HUES48 (cell line): Measurements from ENCODE around the gene GUCA1C.
A peak's percentile ranks its signal among the peaks of the same experiment; 100 is the strongest.

Experiments used
- H3K27ac ChIP-seq: one replicate; pipeline ENCODE4 v1.7.0; 2013; ENCODE audit warnings: low read depth, low read length, inconsistent platforms
- H3K27me3 ChIP-seq: 2 replicates; pipeline ENCODE4 v1.6.1; 2013; ENCODE audit warnings: mild to moderate bottlenecking, low read length; ENCODE audit not compliant: control insufficient read depth, insufficient read depth
- H3K36me3 ChIP-seq: 2 replicates; pipeline ENCODE4 v1.6.1; 2013; ENCODE audit warnings: low read length; ENCODE audit not compliant: control insufficient read depth, insufficient read depth
- H3K4me1 ChIP-seq: 2 replicates; pipeline ENCODE4 v1.6.1; 2013; ENCODE audit warnings: mild to moderate bottlenecking, low read length; ENCODE audit not compliant: control insufficient read depth, insufficient read depth
- H3K4me3 ChIP-seq: 2 replicates; pipeline ENCODE4 v1.5.1; 2013; ENCODE audit warnings: mild to moderate bottlenecking, low read depth, low read length
- H3K9ac ChIP-seq: 2 replicates; pipeline ENCODE4 v1.6.1; 2013; ENCODE audit warnings: mild to moderate bottlenecking, low read depth, low read length, moderate library complexity
- H3K9me3 ChIP-seq: 2 replicates; pipeline ENCODE4 v1.6.1; 2013; ENCODE audit warnings: low read length; ENCODE audit not compliant: control insufficient read depth, insufficient read depth

GUCA1C gene

GRCh38 chr3:108953700-108954099 is at the start of gene GUCA1C:
Gene GUCA1C, minus strand, starts transcription at chr3:108953879. Its CDS starts 117 bp downstream, at chr3:108953762.
- Histone ChIP-seq H3K9me3 (no peaks in the 10 kb centered on the region), H3K4me3 (no peak within 1 kb of the TSS), H3K27ac (no peak within 1 kb of the TSS), H3K9ac (no peak within 1 kb of the TSS), H3K4me1 (peaks cover under 1% of the 10 kb centered on the region; the same call in 1 of the 2 replicates), H3K36me3 (no peaks in the 10 kb centered on the region), H3K27me3 (no peaks in the 10 kb centered on the region)

- H3K9ac ChIP-seq: no peak overlapping the region
- H3K4me3 ChIP-seq: no peak overlapping the region
- no peaks in the 10 kb centered on the region for H3K9me3 ChIP-seq
- H3K36me3 ChIP-seq: no peaks in the 10 kb centered on the region
- no peaks in the 10 kb centered on the region for H3K4me1 ChIP-seq
- H3K27ac ChIP-seq: no peak overlapping the region
- H3K27me3 ChIP-seq: no peaks in the 10 kb centered on the region
These were observed 44.8 kb upstream of the GUCA1C start for GRCh38 chr3:108998436-108998835.

GRCh38 chr3:108985844-108986243 is 32.2 kb upstream of the GUCA1C start:
- no peak overlapping the region for H3K4me3 ChIP-seq
- no peak overlapping the region for H3K9ac ChIP-seq
- no peaks in the 10 kb centered on the region for H3K9me3 ChIP-seq
- no peak overlapping the region for H3K27ac ChIP-seq
- H3K4me1 ChIP-seq: no peaks in the 10 kb centered on the region
- H3K36me3 ChIP-seq: no peaks in the 10 kb centered on the region
- no peaks in the 10 kb centered on the region for H3K27me3 ChIP-seq

- H3K27me3 ChIP-seq: no peaks in the 10 kb centered on the region
These were observed 29.4 kb upstream of the GUCA1C start for GRCh38 chr3:108983051-108983450.

GRCh38 chr3:108976058-108976457 is 22.4 kb upstream of the GUCA1C start:
- Histone ChIP-seq H3K4me3 (no peak overlapping the region), H3K9ac (no peak overlapping the region), H3K27me3 (no peaks in the 10 kb centered on the region), H3K27ac (no peak overlapping the region), H3K9me3 (no peaks in the 10 kb centered on the region), H3K36me3 (no peaks in the 10 kb centered on the region), H3K4me1 (no peaks in the 10 kb centered on the region)

More at GRCh38 chr3:108983051-108983450, 29.4 kb upstream of the GUCA1C start:
- no peaks in the 10 kb centered on the region for H3K4me1 ChIP-seq
- H3K4me3 ChIP-seq: no peak overlapping the region
- no peak overlapping the region for H3K9ac ChIP-seq
- H3K9me3 ChIP-seq: no peaks in the 10 kb centered on the region
- H3K36me3 ChIP-seq: no peaks in the 10 kb centered on the region
- H3K27ac ChIP-seq: no peak overlapping the region

- Histone ChIP-seq H3K4me3 (no peak overlapping the region), H3K9me3 (no peaks in the 10 kb centered on the region), H3K36me3 (no peaks in the 10 kb centered on the region), H3K27me3 (no peaks in the 10 kb centered on the region), H3K27ac (no peak overlapping the region), H3K9ac (no peak overlapping the region), H3K4me1 (no peaks in the 10 kb centered on the region)
These were observed 19.3 kb upstream of the GUCA1C start for GRCh38 chr3:108973019-108973418.

- Histone ChIP-seq H3K9ac (no peak overlapping the region), H3K36me3 (no peaks in the 10 kb centered on the region), H3K4me3 (no peak overlapping the region), H3K27ac (no peak overlapping the region), H3K9me3 (no peaks in the 10 kb centered on the region), H3K4me1 (no peaks in the 10 kb centered on the region), H3K27me3 (no peaks in the 10 kb centered on the region)
These were observed 18.8 kb upstream of the GUCA1C start for GRCh38 chr3:108972482-108972881.

- Histone ChIP-seq H3K9ac (no peak overlapping the region), H3K4me3 (no peak overlapping the region), H3K27me3 (no peaks in the 10 kb centered on the region), H3K36me3 (no peaks in the 10 kb centered on the region), H3K9me3 (no peaks in the 10 kb centered on the region), H3K4me1 (no peaks in the 10 kb centered on the region), H3K27ac (no peak overlapping the region)
These were observed 16.9 kb upstream of the GUCA1C start for GRCh38 chr3:108970561-108970960.

GRCh38 chr3:108966773-108967172 is 13.1 kb upstream of the GUCA1C start:
- H3K4me1 ChIP-seq: no peaks in the 10 kb centered on the region

GRCh38 chr3:108959017-108959416 is 5.3 kb upstream of the GUCA1C start:
- peaks cover 8% of the 10 kb centered on the region; the same call in 1 of the 2 replicates for H3K4me1 ChIP-seq
- H3K27me3 ChIP-seq: no peaks in the 10 kb centered on the region
- H3K36me3 ChIP-seq: no peaks in the 10 kb centered on the region
- no peak overlapping the region for H3K4me3 ChIP-seq
- H3K9ac ChIP-seq: no peak overlapping the region
- peak overlapping the region; percentile 57 for H3K27ac ChIP-seq
- no peaks in the 10 kb centered on the region for H3K9me3 ChIP-seq

More at GRCh38 chr3:108966773-108967172, 13.1 kb upstream of the GUCA1C start:
- no peak overlapping the region for H3K4me3 ChIP-seq
- no peaks in the 10 kb centered on the region for H3K36me3 ChIP-seq
- H3K9me3 ChIP-seq: no peaks in the 10 kb centered on the region
- no peaks in the 10 kb centered on the region for H3K27me3 ChIP-seq
- no peak overlapping the region for H3K27ac ChIP-seq
- no peak overlapping the region for H3K9ac ChIP-seq

- Histone ChIP-seq H3K27me3 (no peaks in the 10 kb centered on the region), H3K36me3 (no peaks in the 10 kb centered on the region), H3K27ac (no peak overlapping the region), H3K4me1 (no peaks in the 10 kb centered on the region), H3K9ac (no peak overlapping the region), H3K4me3 (no peak overlapping the region), H3K9me3 (no peaks in the 10 kb centered on the region)
These were observed 469 bp downstream of the GUCA1C start for GRCh38 chr3:108953210-108953609.
